HG03558 (cell line): ENCODE results near the gene SNX14.
"Not testable (repeated sequence)": the region's sequence is repeated elsewhere in the genome, so short reads cannot be mapped to it uniquely, and the experiment has no call there.

ENCODE experiments used
- ATAC-seq: cut with Tn5 transposase; IDR thresholded peaks from one replicate; pipeline ENCODE4 v1.9.1; 2021; ENCODE audit warnings: moderate number of reproducible peaks; ENCODE audit not compliant: unreplicated experiment; ENCODE audit errors: extremely low read depth

The SNX14 gene

DNA sequence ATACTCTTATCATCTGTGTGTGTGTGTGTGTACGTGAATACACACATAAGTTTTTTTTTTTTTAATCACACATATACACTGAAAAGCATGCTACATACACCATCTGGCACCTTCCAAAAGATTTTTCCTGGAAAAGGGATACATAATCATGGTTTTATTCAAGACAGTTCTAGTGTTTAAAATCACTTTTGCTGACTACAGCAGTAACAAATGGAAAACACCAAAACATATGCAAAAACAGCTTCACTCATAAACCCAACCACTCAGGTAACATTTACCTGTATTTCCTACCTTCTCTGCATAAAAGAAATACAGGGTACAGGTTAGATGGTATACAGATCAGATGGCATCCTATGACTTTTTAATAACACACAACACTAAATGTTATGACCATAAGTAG lies 2.5 kb downstream of the SNX14 start:
- no peak for ATAC-seq

DNA sequence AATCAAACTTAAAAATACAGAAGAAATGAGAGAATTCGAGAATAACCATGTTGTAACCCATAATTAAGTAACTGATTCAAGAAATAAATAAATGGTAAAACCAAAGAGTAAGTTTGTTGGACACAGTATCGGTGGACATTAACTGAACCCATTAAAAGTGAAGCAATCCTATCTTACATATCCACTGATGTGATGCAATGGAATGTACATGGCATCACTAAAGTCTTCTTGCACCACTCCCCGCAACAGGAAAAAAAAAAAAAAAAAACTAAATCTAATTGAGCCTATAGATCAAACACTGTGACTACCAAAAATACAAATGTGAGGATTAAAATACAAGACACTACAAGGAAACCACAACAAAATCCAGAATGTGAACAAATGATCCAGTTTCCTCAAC lies 7.9 kb downstream of the SNX14 start:
- ATAC-seq, result no peak

DNA sequence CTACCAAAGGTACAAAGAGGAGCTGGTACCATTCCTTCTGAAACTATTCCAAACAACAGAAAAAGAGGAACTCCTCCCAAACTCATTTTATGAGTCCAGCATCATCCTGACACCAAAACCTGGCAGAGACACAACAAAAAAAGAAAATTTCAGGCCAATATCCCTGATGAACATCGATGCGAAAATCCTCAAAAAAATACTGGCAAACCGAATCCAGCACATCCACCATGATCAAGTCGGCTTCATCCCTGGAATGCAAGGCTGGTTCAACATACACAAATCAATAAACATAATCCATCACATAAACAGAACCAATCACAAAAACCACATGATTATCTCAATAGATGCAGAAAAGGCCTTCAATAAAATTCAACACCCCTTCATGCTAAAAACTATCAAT lies 10.8 kb downstream of the SNX14 start:
- not testable (repeated sequence) for ATAC-seq

DNA sequence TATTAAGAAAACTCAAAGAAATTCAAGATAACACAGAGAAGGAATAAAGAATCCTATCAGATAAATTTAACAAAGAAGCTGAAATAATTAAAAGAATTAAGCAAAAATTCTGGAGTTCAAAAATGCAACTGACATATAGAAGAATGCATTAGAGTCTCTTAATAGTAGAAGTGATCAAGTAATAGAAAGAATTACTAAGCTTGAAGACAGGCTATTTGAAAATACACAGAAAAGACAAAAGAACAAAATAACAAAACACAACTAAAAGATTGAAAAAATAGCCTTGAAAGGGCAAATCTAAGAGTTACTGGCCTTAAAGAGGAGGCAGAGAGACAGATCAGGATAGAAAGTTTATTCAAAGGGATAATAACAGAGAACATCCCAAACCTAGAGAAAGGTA lies 12.1 kb downstream of the SNX14 start:
- no peak for ATAC-seq

DNA sequence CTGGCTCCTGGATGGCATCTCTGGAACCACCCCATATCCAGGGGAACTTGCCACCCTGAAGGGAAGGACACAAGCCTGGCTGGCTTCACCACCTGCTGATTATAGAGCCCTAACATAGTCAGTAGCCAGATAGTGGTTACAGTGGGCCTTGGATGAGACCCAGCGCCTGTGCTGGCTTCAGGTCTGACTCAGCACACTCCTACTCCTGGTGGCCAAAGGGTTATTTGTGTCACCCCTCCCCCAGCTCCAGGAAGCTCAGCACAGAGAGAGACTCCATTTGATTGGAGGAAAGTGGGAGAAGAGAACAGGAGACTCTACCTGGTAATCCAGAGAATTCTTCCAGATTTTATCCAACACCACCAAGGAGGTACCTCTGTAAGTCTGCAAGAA lies 12.8 kb downstream of the SNX14 start:
- ATAC-seq, result no peak

DNA sequence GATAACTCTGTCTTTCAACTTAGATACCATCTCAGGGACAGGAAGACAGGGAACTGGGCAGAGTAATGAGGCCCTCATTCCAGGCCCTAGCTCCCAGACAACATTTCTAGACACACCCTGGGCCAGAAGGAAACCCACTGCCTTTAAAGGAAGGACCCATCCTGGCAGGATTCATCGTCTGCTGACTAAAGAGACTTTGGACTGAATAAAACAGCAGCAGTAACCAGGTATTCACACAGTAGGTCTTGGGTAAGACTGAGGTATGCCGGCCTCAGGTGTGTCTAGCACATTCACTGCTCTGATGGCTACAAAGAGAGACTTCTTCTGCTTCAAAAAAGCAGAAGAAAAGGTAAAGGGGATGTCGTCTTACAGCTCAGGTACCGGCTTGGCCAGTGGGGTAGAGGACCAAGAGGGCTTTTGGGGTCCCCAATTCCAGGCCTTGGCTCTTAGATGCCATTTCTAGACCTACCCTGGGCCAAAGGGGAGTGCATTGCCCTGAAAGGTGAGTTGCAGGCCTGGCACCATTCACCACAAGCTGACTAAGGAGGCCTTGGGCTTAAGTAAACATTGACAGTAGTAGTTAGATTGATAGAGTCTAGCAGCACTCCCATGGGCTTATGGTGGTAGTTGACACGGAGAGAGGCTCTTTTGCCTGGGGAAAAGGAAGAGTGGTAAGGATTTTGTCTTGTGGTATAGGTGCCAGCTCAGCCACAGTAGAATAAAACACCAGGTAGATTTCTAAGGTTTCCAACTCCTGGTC lies 13.4 kb downstream of the SNX14 start:
- ATAC-seq, result no peak

DNA sequence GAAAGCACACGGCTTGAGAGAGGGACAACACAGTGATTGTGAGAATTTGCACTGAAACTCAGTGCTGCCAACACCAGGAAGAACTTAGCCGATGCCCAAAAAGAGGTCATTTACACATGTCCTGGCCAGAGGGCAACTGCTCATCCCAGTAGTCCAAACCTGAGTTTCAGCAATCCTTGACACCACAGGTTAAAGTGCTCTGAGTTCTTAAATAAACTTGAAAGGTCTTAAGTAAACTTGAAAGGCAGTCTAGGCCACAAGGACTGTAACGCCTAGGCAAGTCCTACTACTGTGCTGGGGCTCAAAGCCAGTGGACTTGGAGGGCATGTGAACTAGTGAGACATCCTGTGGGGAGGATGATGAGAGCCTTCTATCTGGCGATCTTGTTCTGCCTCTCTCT lies 14.1 kb downstream of the SNX14 start:
- ATAC-seq, result no peak

DNA sequence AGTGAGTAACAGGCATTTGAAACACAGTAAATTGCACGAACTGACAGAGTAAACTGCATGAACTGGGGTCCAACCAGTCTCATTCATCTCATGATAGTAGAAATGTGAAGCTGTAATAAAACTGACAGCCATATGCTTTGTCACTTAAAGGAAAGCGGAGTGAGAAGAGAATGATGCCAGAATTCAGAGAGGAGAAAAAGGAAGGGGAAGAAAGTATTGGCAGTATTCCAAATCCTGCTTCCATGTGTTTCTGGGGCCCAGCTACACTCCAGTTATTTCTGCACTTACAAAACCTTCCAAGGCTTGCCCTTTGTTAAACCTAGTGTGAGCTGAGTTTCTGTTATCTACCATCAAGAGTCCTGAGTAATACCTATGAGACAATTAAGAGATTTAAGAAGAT lies 17.2 kb downstream of the SNX14 start:
- ATAC-seq, result no peak

DNA sequence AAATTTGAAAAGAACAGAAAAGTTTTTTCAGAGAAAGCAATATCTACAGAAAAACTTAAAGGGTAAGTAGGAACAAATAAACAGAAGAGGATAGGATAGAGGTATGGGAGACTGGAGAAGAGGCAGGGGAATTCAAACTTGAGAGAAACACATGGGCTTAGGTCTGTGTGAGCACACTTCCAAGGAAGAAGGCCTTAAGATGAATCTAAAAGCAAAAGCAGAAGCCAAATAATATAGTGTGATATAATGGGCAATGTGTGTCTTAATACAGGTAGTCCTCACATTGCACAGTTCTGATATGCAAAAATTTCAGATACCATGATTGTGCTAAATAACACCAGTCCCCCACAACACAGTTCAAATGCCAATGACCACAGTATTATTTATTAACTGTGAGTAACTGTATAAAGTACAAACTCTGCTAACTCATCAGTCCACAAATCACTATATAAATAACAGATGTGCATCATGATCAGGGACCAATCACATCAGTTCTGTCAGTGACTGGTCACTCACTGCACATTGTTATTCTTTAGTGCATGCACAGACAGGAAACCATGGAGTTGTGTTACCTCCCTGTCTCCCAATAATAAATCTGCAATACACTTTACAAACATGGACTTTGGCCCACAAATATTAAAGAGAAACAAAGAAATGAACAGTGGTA lies 18.6 kb downstream of the SNX14 start:
- no peak for ATAC-seq

DNA sequence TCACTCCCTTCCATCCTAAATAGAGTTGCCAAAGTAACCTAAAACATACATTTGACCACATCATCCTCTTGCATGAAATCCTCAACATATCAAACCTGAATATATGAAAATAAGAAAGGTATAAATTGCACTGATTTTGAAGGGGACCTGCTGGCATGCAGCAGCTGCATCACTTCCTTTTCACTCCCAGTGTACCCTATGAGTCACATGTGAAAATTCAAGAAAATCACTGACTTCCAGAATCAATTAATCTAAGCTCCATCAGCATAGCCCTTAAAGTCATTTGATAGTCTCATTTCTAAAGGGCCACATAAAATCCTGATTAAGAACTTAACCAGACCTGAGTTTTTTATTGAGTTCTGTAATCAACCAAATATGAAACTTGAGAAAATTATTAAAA lies 24.3 kb downstream of the SNX14 start:
- no peak for ATAC-seq

DNA sequence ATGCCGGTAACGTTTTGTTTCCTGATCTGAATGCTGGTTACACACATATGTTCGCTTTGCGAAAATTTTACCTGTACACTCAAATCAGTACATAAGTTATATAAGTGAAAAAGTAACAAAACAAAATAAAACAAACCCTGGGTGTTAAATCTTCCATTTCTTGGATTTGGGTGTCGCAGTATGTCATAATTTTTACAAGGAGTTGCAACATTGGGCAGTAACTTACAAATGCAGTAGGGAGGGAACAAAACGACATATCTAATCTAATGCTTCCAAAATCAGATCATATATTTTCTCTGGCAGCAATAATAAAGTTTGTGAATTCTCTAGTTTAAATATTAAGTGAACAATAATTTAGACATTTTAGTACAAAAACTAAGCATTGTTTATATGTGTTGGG lies 25.2 kb downstream of the SNX14 start:
- ATAC-seq, result no peak

DNA sequence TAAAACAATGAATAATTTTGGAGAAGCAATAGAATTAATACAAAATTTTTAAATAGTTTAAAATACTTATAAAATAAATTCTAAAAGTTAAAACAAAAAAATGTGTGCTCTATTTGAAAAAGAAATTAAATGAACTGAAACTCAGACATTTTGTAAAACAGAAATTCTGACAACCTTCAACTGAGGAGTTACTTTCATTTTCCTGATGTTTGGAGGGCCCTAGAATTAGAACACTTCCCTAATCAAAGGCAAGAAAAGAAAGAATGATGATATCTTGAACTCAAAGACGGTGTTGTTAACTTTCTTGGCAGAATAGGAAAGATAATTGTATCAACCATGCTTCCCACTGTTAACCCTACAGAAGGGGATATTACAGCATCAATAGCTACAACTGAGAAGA lies 27.9 kb downstream of the SNX14 start:
- ATAC-seq, result no peak

DNA sequence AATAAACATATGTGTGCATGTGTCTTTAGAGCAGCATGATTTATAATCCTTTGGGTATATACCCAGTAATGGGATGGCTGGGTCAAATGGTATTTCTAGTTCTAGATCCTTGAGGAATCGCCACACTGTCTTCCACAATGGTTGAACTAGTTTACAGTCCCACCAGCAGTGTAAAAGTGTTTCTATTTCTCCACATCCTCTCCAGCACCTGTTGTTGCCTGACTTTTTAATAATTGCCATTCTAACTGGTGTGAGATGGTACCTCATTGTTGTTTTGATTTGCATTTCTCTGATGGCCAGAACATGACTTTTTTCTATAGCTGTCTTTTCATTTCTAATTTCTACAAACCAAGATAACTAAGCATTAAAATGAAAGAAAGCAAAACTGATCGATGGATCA lies 29.4 kb downstream of the SNX14 start:
- not testable (repeated sequence) for ATAC-seq

DNA sequence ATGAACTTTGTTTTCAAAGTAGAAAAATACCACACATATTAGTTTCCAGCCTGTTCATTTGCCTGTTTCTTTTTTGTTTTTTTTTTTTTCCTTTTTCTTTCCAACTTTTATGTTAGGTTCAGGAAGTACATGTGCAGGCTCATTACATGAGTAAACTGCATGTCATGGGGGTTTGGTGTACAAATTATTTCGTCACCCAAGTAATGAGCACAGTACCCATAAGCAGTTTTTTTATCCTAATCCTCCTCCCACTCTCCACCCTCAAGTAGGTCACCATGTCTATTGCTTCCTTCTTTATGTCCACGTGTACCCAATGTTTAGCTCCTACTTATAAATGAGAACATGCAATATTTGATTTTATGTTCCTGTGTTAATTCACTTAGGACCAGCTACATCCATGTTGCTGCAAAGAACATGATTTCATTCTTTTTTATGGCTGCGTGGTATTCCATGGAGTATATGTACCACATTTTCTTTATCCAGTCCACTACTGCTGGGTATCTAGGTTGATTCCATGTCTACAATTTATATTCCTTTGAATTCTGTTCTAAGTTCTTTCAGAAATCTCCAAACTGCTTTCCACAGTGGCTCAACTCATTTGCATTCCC lies 31.8 kb downstream of the SNX14 start:
- ATAC-seq, result no peak

DNA sequence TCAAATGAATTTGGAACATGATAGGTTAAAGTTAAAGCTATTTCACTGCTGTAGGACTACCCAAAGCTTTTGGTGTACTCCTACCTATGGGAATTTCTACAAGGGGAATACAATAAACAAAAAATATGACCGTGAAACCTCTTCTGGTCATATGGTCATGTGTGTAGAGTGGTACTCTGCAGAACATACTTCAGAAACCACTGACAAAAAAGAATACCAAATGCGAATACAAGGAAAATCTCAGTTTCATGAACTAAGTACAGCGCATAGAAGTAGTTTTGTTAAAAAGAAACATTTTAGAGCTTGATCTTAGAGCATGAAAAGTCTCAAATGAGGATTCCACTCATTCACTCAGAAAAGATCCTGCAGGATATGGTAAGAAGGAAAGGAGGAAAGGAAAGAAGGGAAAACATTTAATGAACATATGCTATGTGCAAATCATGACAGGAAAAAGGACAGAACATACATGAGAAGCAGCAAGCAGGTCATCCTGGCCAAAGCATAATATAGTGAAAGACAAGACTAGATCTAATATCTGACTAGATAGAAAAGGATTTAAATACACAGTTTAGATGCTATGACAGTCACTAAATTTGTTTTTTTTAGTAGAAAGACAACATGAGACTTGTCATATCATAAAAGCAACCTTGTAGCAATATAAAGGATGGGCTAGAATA lies 36.5 kb downstream of the SNX14 start:
- ATAC-seq, result no peak

DNA sequence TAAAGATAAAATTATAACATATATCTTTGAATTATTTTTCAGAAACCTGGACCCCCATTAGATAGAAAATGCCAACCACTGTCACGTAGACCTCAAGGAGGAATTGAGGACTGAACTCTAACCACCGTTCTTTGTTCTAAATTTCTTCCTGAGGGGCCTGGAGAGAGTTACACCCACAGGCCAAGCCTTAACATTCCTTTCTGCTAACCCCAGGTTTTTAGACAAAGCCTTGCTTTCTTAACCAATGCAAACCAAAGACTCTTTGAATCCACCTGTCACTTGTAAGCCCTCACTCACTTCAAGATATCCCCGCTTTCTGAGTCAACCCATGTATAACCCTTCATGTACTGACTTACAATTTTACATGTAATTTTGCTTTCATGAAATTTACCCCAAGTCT lies 41.0 kb downstream of the SNX14 start:
- no peak for ATAC-seq

DNA sequence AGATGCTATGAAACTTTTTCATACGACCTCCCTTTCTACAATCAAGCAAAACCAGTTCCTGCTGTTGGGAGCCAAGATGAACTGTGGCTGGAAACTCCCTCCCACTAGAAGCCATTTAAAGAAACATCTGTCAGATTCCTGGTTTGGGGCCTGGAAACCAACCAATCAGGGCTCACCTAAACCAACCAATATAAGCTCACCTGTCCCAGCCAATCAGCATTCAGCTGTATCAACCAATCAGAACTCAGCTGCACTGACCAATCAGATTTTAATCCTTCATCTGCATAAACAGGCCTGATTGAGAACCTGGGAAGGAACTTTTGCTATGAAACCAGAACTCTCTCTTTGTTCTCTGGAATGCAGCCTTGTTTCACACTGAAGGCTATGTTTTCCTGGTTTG lies 42.4 kb downstream of the SNX14 start:
- ATAC-seq, result no peak

DNA sequence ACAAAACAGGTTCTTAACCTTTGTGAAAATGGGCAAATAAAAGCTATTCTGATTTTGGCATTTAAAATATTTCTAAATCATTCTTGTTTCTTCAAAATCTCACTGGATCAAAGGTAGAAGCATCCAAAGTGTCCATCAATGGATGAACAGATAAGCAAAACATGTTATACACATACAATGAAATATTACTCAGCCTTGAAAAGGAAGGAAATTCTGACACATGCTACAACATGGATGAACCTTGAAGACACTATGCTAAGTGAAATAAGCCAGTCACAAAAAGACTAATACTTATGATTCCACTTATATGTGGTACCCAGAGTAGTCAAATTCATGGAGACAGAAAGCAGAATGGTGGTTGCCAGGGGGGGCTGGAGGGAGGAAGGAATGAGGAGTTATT lies 45.9 kb downstream of the SNX14 start:
- ATAC-seq, result no peak

DNA sequence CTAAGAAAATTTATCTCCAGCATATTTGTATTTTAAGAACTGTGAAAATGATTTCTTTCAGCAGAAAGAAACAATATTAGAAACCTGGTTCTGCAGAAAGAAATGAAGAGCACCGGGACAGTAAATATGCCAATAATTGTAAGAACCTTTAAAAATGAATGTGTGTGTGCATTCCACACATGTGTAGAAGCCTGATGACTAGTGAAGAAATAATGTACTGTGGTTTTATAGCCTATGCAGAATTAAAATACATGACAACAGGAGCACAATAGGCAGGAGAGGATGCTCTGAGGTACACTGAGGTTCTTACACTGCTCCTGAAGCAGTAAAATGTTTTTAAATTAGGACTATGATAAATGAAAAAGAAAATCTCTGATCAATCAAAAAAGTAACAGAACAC lies 48.9 kb downstream of the SNX14 start:
- ATAC-seq, result no peak

DNA sequence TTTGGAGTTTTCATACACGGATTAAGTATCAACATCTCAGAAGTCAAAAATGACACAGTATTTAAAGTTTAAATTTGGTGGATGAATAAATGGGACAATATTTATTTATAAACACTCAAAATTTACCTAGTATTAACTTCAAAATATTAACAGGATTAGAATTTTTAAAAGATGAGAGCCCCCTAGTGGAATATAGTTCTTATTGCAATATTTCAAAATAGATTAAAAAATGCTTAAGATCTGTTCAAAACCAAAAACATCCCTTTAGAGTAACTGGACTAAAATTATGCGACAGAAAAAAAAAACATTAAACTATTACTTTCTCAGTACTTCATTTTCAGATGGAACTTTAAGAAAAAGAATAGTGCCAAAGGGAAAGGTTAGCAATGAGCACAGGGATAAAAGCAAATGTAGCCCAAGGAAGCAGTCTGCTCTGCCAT lies 56.6 kb downstream of the SNX14 start:
- ATAC-seq, result no peak

DNA sequence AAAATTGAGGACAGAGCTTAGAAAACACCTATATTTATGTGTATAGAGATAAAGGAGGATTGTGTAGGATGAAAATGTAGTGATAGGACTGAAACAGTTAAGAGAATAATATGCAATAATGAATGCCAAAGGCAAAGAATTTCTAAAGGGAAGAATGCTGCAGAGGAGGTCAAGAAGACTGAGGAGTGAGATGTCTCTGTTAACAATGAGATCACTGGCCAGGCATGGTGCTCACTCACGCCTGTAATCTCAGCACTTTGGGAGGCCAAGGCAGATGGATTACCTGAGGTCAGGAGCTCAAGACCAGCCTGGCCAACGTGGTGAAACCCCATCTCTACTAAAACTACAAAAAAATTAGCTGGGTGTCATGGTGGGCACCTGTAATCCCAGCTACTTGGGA lies 69.4 kb downstream of the SNX14 start:
- not testable (repeated sequence) for ATAC-seq
